Measurements from ENCODE around the gene GOLGA8K. TPM values are rescaled to one million over a fixed set of nuclear protein-coding genes. Genes with fewer than 3 reads are reported as not detected.
"Not testable (repeated sequence)": the region's sequence is repeated elsewhere in the genome, so short reads cannot be mapped to it uniquely, and the experiment has no call there.

GOLGA8K gene
- total RNA-seq, 1 donor from 2014 or later = not detected

GRCh38 chr15:32347037-32347436 lies 56.1 kb downstream of the GOLGA8K start:
- DNase-seq = peak; percentile 7
- H3K36me3 Mint-ChIP-seq (ENCODE audit: unreplicated experiment); H3K9me3 Mint-ChIP-seq (ENCODE audit: unreplicated experiment): not testable (repeated sequence)

DNA sequence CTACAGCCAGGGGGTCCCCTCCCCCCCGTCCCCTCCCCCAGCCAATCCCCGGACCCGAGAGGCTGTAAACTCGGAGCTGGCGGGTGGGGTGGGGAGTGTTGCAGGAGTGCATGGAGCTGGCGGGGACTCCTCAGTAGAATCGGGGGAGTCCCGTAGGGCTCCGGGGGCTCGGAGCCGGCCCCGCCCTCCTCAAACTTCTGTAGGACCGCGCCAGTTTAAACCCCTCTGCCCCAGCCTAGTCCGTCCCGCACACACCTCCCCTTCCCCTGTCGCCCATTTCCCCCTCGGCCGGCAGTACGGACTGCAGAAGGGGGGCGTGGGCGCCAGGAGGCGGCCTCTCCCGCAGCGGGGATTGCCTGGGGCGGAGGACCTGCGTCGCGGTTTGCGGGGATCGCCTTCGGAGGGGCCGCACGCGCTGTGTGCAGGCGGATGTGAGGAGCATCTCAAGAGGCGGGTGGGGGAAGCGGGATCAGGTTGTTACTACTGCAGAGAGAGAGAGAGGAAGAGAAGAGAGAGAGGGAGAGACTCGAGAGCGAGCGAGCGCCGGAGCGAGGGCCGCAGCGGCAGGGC lies 57.0 kb downstream of the GOLGA8K start:
- DNase-seq; H3K27ac Mint-ChIP-seq (ENCODE audit: unreplicated experiment); H3K4me3 Mint-ChIP-seq (ENCODE audit: unreplicated experiment); H3K27me3 Mint-ChIP-seq (ENCODE audit: unreplicated experiment); H3K36me3 Mint-ChIP-seq (ENCODE audit: unreplicated experiment); H3K9me3 Mint-ChIP-seq (ENCODE audit: unreplicated experiment); H3K4me1 Mint-ChIP-seq (ENCODE audit: low read depth, unreplicated experiment): not testable (repeated sequence)

More at GRCh38 chr15:32347037-32347436, 56.1 kb downstream of the GOLGA8K start:
- not testable (repeated sequence) for H3K27me3 Mint-ChIP-seq (ENCODE audit: unreplicated experiment); H3K27ac Mint-ChIP-seq (ENCODE audit: unreplicated experiment); H3K4me1 Mint-ChIP-seq (ENCODE audit: low read depth, unreplicated experiment); H3K4me3 Mint-ChIP-seq (ENCODE audit: unreplicated experiment)

DNA sequence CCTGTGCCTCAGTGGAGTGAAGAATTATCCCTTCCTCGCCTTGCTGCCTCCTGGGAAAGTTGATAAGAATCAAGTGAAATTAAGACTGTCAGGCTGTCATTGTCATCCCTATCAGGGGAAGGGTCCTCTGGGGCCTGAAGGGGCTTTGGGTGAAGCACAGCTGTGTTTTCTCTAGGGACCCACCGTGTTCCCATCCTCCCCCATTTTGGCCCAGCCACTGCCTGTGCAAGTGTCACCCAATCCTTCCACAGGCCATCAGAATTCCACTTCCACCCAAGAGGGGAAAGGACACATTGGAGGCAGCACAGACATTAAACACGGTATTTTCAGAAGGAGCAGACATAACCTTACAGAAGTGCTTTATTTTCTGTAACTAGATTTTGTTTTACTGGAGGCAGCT lies 59.2 kb downstream of the GOLGA8K start:
- Mint-ChIP-seq H3K27ac (ENCODE audit: unreplicated experiment) (peak overlapping the region; percentile 43), H3K4me3 (ENCODE audit: unreplicated experiment) (peak overlapping the region; percentile 59)
- H3K9me3 Mint-ChIP-seq (ENCODE audit: unreplicated experiment); DNase-seq; H3K36me3 Mint-ChIP-seq (ENCODE audit: unreplicated experiment); H3K4me1 Mint-ChIP-seq (ENCODE audit: low read depth, unreplicated experiment); H3K27me3 Mint-ChIP-seq (ENCODE audit: unreplicated experiment): not testable (repeated sequence)

Other genes with a start within 250 kb of the GOLGA8K start
- gene GOLGA8O, start 52.3 kb upstream of the GOLGA8K start, total RNA-seq (ENCODE audit: unreplicated experiment) = not detected
- not detected for gene GOLGA8N, start 190.2 kb upstream of the GOLGA8K start, total RNA-seq (ENCODE audit: unreplicated experiment)
- 8.9 TPM for gene ARHGAP11A, start 212.2 kb upstream of the GOLGA8K start, total RNA-seq (ENCODE audit: unreplicated experiment)
- 46.0 TPM for gene SCG5, start 238.4 kb upstream of the GOLGA8K start, total RNA-seq (ENCODE audit: unreplicated experiment)